ENCODE data around the gene PNLIPRP2. TPM values are rescaled to one million over a fixed set of nuclear protein-coding genes. Genes with fewer than 3 reads are reported as not detected.

Gene PNLIPRP2
- polyA plus RNA-seq, 1 of the 3 experiments (the other 2 are of a cell fraction): not detected

DNA sequence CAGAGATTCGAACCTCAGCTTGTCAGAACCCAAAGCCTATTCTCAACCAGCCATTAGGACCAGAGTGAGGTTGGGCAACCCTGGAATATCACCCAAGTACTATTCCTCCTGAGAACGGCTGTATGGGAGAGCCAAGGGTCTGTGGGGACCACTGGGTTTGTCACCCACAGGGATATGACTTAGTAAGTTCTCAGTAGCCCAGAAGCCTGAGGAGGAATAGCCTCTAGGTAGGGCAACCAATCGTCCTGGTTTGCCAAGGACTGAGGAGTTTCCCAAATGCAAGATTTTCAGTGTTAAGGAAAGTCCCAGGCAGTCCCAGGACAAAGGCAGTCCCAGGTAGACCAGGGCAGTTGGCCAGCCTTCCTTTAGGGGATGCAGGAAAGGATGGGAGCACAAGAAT, 46.7 kb downstream of the PNLIPRP2 start:
- TF ChIP-seq CHD2 (IDR thresholded peaks at IDR 0.05; ENCODE audit: low read length, partially characterized antibody): no peak
- TF ChIP-seq RCOR1 (IDR thresholded peaks at IDR 0.05; ENCODE audit: low read length): no peak
- no peak for TF ChIP-seq NFIC (IDR thresholded peaks at IDR 0.05; ENCODE audit: borderline replicate concordance)
- TF ChIP-seq, protein P1, sequence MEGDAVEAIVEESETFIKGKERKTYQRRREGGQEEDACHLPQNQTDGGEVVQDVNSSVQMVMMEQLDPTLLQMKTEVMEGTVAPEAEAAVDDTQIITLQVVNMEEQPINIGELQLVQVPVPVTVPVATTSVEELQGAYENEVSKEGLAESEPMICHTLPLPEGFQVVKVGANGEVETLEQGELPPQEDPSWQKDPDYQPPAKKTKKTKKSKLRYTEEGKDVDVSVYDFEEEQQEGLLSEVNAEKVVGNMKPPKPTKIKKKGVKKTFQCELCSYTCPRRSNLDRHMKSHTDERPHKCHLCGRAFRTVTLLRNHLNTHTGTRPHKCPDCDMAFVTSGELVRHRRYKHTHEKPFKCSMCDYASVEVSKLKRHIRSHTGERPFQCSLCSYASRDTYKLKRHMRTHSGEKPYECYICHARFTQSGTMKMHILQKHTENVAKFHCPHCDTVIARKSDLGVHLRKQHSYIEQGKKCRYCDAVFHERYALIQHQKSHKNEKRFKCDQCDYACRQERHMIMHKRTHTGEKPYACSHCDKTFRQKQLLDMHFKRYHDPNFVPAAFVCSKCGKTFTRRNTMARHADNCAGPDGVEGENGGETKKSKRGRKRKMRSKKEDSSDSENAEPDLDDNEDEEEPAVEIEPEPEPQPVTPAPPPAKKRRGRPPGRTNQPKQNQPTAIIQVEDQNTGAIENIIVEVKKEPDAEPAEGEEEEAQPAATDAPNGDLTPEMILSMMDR (IDR thresholded peaks at IDR 0.05): no peak
- no peak for TF ChIP-seq NRF1 (IDR thresholded peaks at IDR 0.05; ENCODE audit: low read depth, low read length)
- no peak for TF ChIP-seq RAD21 (IDR thresholded peaks at IDR 0.05; ENCODE audit: low read length)
- TF ChIP-seq, protein P2, sequence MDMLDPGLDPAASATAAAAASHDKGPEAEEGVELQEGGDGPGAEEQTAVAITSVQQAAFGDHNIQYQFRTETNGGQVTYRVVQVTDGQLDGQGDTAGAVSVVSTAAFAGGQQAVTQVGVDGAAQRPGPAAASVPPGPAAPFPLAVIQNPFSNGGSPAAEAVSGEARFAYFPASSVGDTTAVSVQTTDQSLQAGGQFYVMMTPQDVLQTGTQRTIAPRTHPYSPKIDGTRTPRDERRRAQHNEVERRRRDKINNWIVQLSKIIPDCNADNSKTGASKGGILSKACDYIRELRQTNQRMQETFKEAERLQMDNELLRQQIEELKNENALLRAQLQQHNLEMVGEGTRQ (IDR thresholded peaks at IDR 0.05; ENCODE audit: borderline replicate concordance, low read depth, low read length): no peak
- TF ChIP-seq, protein P3, sequence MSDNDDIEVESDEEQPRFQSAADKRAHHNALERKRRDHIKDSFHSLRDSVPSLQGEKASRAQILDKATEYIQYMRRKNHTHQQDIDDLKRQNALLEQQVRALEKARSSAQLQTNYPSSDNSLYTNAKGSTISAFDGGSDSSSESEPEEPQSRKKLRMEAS (IDR thresholded peaks at IDR 0.05; ENCODE audit: low read depth): no peak
- TF ChIP-seq, protein P4, sequence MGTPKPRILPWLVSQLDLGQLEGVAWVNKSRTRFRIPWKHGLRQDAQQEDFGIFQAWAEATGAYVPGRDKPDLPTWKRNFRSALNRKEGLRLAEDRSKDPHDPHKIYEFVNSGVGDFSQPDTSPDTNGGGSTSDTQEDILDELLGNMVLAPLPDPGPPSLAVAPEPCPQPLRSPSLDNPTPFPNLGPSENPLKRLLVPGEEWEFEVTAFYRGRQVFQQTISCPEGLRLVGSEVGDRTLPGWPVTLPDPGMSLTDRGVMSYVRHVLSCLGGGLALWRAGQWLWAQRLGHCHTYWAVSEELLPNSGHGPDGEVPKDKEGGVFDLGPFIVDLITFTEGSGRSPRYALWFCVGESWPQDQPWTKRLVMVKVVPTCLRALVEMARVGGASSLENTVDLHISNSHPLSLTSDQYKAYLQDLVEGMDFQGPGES (IDR thresholded peaks at IDR 0.05; ENCODE audit: low read depth, low read length): no peak
- TF ChIP-seq MXI1 (IDR thresholded peaks at IDR 0.05; ENCODE audit: low read depth, low read length): no peak
- no peak for TF ChIP-seq FOXJ3 (CRISPR knock-in tag; IDR thresholded peaks at IDR 0.05)
- TF ChIP-seq SIN3A (IDR thresholded peaks at IDR 0.05; ENCODE audit: borderline replicate concordance, low read depth, low read length): no peak
- TF ChIP-seq SMC3 (IDR thresholded peaks at IDR 0.05; ENCODE audit: low read depth, low read length): no peak
- no peak for DNase-seq
- no peaks in the 10 kb centered on the region for H3K79me2 ChIP-seq (ENCODE audit: insufficient read depth)
- H3K9ac ChIP-seq: no peak overlapping the region
- no peak overlapping the region for H3K27ac ChIP-seq (ENCODE audit: low read depth in 2 of 2, low read length in 1 of 2)
- H2AFZ ChIP-seq (ENCODE audit: low read depth): no peak overlapping the region
- H3K4me3 ChIP-seq (ENCODE audit: low read depth in 2 of 2, low read length in 1 of 2): no peak overlapping the region
- H3K36me3 ChIP-seq (replicated peaks in 1 of 2; ENCODE audit: control insufficient read depth in 1 of 2, insufficient read depth in 2 of 2, low read length in 1 of 2): no peaks in the 10 kb centered on the region
- WGBS (ENCODE audit: low lambda C conversion rate): 43% methylated on average over 3 of the region's 3 CpGs
- no peak overlapping the region for H3K4me2 ChIP-seq
- ChIA-PET CTCF (no interaction called here), POLR2A (no interaction called here)
- no peaks in the 10 kb centered on the region; the same call in 1 of the 2 replicates for H3K27me3 ChIP-seq (ENCODE audit: insufficient read depth)
- H4K20me1 ChIP-seq (ENCODE audit: insufficient read depth): no peaks in the 10 kb centered on the region
- H3K4me1 ChIP-seq (ENCODE audit: control insufficient read depth in 1 of 2, insufficient read depth in 2 of 2, low read depth in 1 of 2, low read length in 1 of 2): peaks cover 4 to 11% of the 10 kb centered on the region in 2 experiments; a peak in 2 of 4 replicates
- no peaks in the 10 kb centered on the region for H3K9me3 ChIP-seq
- H3K9me2 ChIP-seq: no peaks in the 10 kb centered on the region
- H3F3A ChIP-seq (replicated peaks; ENCODE audit: insufficient read depth): no peaks in the 10 kb centered on the region

DNA sequence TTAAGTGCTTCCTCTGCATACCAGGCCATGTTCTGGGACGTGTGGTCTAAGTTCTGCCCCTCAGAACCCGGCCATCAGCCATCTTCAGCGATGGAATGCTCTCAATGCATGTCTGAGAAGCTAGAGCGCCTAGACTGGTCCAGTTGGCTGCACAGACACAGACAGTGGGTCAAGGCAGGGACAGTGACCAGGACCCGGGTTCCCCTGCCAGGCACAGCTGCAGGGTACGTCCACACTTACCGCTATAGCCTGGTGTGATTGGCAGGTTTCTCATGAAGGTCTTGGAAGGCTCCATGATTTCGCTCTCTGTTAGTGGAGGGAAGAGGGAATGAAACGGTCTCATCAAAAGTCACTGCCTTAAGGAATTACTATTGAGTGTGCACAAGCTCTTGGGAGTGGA, 47.3 kb downstream of the PNLIPRP2 start:
- Histone ChIP-seq H3K27me3 (ENCODE audit: insufficient read depth) (no peaks in the 10 kb centered on the region; the same call in 1 of the 2 replicates), H3K9ac (no peak overlapping the region), H3K79me2 (ENCODE audit: insufficient read depth) (no peaks in the 10 kb centered on the region), H3K9me3 (no peaks in the 10 kb centered on the region), H3F3A (replicated peaks; ENCODE audit: insufficient read depth) (no peaks in the 10 kb centered on the region), H3K27ac (ENCODE audit: low read depth in 2 of 2, low read length in 1 of 2) (no peak overlapping the region), H3K4me2 (no peak overlapping the region), H2AFZ (ENCODE audit: low read depth) (no peak overlapping the region), H3K4me3 (ENCODE audit: low read depth in 2 of 2, low read length in 1 of 2) (no peak overlapping the region), H3K4me1 (ENCODE audit: control insufficient read depth in 1 of 2, insufficient read depth in 2 of 2, low read depth in 1 of 2, low read length in 1 of 2) (peaks cover 4 to 11% of the 10 kb centered on the region in 2 experiments; a peak in 2 of 4 replicates), H3K9me2 (no peaks in the 10 kb centered on the region), H4K20me1 (ENCODE audit: insufficient read depth) (no peaks in the 10 kb centered on the region), H3K36me3 (replicated peaks in 1 of 2; ENCODE audit: control insufficient read depth in 1 of 2, insufficient read depth in 2 of 2, low read length in 1 of 2) (no peaks in the 10 kb centered on the region)
- POLR2A ChIA-PET: no interaction called here
- CTCF ChIA-PET: interaction anchor here (1.7 kb wide), 1 partner anchor 507 kb away, joined by 7 read pairs; no protein-coding TSS in a partner anchor
- no peak for TF ChIP-seq TEAD4 (IDR thresholded peaks at IDR 0.05; ENCODE audit: borderline replicate concordance, insufficient read depth)
- TF ChIP-seq JUND (IDR thresholded peaks at IDR 0.05): no peak
- TF ChIP-seq GABPA (IDR thresholded peaks at IDR 0.05; ENCODE audit: low read depth): no peak
- TF ChIP-seq, protein P5, sequence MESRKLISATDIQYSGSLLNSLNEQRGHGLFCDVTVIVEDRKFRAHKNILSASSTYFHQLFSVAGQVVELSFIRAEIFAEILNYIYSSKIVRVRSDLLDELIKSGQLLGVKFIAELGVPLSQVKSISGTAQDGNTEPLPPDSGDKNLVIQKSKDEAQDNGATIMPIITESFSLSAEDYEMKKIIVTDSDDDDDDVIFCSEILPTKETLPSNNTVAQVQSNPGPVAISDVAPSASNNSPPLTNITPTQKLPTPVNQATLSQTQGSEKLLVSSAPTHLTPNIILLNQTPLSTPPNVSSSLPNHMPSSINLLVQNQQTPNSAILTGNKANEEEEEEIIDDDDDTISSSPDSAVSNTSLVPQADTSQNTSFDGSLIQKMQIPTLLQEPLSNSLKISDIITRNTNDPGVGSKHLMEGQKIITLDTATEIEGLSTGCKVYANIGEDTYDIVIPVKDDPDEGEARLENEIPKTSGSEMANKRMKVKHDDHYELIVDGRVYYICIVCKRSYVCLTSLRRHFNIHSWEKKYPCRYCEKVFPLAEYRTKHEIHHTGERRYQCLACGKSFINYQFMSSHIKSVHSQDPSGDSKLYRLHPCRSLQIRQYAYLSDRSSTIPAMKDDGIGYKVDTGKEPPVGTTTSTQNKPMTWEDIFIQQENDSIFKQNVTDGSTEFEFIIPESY (IDR thresholded peaks at IDR 0.05; ENCODE audit: borderline replicate concordance, low read depth): no peak
- 69% methylated on average over 9 of the region's 9 CpGs for WGBS (ENCODE audit: low lambda C conversion rate)
- DNase-seq: no peak
